NB4 (cell line): ENCODE measurements around the gene SLC25A25.

Experiments
- MYC ChIP-seq: IDR thresholded peaks from 2 replicates; pipeline ENCODE4 v1.6.1; 2011; ENCODE audit warnings: low read depth, low read length
- POLR2A ChIP-seq: IDR thresholded peaks from 2 replicates; pipeline ENCODE4 v1.6.1; 2011; ENCODE audit warnings: mild to moderate bottlenecking; ENCODE audit not compliant: insufficient read length; ENCODE audit errors: extremely low read depth
- TF ChIP-seq, protein P1 (sequence below): IDR thresholded peaks from one replicate; pipeline ENCODE4 v1.5.1; 2012; ENCODE audit warnings: low read depth, low read length
- TF ChIP-seq, protein P2 (sequence below): IDR thresholded peaks from 2 replicates; pipeline ENCODE4 v1.6.1; 2011; ENCODE audit warnings: low read depth, low read length

DNA sequence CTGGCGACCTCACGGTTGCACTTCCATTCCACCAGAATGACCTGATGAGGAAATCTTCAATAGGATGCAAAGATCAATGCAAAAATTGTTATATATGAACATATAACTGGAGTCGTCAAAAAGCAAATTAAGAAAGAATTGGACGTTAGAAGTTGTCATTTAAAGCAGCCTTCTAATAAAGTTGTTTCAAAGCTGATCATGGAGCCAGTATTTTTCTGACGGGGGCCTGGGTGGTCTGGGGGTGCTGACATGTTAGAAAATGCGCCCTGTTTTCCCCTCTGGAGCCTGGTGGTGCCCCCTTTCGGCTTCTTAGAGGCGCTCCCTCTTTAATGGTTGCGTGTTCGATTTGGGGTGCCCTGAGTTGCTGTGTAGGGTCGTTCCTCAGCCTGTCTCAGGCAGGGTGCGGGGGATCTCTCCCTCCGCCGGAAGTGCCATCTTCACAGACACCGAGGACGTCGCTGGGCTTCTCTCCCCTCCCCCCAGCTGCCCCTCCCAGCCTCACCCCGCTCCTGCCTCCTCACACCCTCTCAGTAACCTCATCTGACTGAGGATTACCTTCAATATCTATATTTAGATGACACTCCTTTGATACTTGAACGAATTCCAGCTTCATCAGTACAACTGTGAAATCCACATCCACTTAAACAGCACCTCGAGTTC lies 41.1 kb downstream of the SLC25A25 start:
- TF ChIP-seq, protein P1, sequence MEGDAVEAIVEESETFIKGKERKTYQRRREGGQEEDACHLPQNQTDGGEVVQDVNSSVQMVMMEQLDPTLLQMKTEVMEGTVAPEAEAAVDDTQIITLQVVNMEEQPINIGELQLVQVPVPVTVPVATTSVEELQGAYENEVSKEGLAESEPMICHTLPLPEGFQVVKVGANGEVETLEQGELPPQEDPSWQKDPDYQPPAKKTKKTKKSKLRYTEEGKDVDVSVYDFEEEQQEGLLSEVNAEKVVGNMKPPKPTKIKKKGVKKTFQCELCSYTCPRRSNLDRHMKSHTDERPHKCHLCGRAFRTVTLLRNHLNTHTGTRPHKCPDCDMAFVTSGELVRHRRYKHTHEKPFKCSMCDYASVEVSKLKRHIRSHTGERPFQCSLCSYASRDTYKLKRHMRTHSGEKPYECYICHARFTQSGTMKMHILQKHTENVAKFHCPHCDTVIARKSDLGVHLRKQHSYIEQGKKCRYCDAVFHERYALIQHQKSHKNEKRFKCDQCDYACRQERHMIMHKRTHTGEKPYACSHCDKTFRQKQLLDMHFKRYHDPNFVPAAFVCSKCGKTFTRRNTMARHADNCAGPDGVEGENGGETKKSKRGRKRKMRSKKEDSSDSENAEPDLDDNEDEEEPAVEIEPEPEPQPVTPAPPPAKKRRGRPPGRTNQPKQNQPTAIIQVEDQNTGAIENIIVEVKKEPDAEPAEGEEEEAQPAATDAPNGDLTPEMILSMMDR = no peak
- TF ChIP-seq, protein P2, sequence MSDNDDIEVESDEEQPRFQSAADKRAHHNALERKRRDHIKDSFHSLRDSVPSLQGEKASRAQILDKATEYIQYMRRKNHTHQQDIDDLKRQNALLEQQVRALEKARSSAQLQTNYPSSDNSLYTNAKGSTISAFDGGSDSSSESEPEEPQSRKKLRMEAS = no peak
- no peak for TF ChIP-seq MYC
- TF ChIP-seq POLR2A = no peak
